Common myeloid progenitor, CD34-positive (primary cell): ENCODE measurements around the gene LRP11.
"Not testable (repeated sequence)": the region's sequence is repeated elsewhere in the genome, so short reads cannot be mapped to it uniquely, and the experiment has no call there.

Experiments
- CTCF ChIA-PET: fragments of 350-600 bp; sonication (Branson Sonifier 250); formaldehyde crosslinking; loops from one replicate; lab custom pipeline; 2021; ENCODE audit warnings: antibody characterized with exemption; lab: Charles Lee
- POLR2A ChIA-PET: fragments of 350-600 bp; sonication (Branson Sonifier 250); formaldehyde crosslinking; loops from one replicate; lab custom pipeline; 2021; ENCODE audit warnings: antibody characterized with exemption; lab: Charles Lee
- DNase-seq, 3 donors: peaks; one replicate each; pipeline versions ENCODE4 v3.0.0 to v3.0.0-alpha.2; 2013
- H3K27ac ChIP-seq, 2 experiments: 1 replicate in 1 of 2; 2 replicates in 1 of 2; pipeline ENCODE4 v1.7.0; 2013; ENCODE audit warnings: inconsistent platforms in 2 of 2, low read length in 2 of 2, mild to moderate bottlenecking in 2 of 2, low read depth in 1 of 2, moderate library complexity in 1 of 2; ENCODE audit not compliant: severe bottlenecking in 2 of 2, insufficient read depth in 1 of 2, poor library complexity in 1 of 2
- H3K27me3 ChIP-seq, 5 experiments: replicated peaks in 2 of 5; 1 replicate in 3 of 5; 2 replicates in 2 of 5; pipeline versions ENCODE4 v1.6.1 to v1.7.0; 2013; ENCODE audit warnings: low read length in 4 of 5, mild to moderate bottlenecking in 2 of 5, moderate library complexity in 2 of 5, inconsistent platforms in 1 of 5; ENCODE audit not compliant: insufficient read depth in 5 of 5, control insufficient read depth in 4 of 5
- H3K36me3 ChIP-seq, 4 experiments: 1 replicate in 2 of 4; 2 replicates in 2 of 4; pipeline versions ENCODE4 v1.6.1 to v1.7.0; 2013; ENCODE audit warnings: low read length in 3 of 4, control low read depth in 1 of 4, mild to moderate bottlenecking in 1 of 4; ENCODE audit not compliant: control insufficient read depth in 4 of 4, insufficient read depth in 4 of 4
- H3K4me1 ChIP-seq, 4 experiments: 1 replicate in 3 of 4; 2 replicates in 1 of 4; pipeline versions ENCODE4 v1.6.1 to v1.7.1; 2013; ENCODE audit warnings: low read length in 3 of 4, mild to moderate bottlenecking in 3 of 4, control low read depth in 1 of 4, inconsistent platforms in 1 of 4, moderate library complexity in 1 of 4; ENCODE audit not compliant: control insufficient read depth in 4 of 4, insufficient read depth in 4 of 4; ENCODE audit errors: control extremely low read depth in 1 of 4
- H3K4me3 ChIP-seq, 7 experiments: 1 replicate in 4 of 7; 2 replicates in 3 of 7; pipeline versions ENCODE4 v1.5.1 to v1.7.0; 2013; ENCODE audit warnings: mild to moderate bottlenecking in 7 of 7, low read length in 6 of 7, moderate library complexity in 6 of 7, inconsistent platforms in 2 of 7, low read depth in 2 of 7, control low read depth in 1 of 7; ENCODE audit not compliant: insufficient read depth in 4 of 7, control insufficient read depth in 1 of 7; ENCODE audit errors: extremely low read depth in 1 of 7
- H3K9me3 ChIP-seq, 5 experiments: 1 replicate in 4 of 5; 2 replicates in 1 of 5; pipeline versions ENCODE4 v1.6.1 to v1.7.1; 2013; ENCODE audit warnings: low read length in 4 of 5, mild to moderate bottlenecking in 2 of 5, inconsistent platforms in 1 of 5, low read depth in 1 of 5, moderate library complexity in 1 of 5; ENCODE audit not compliant: control insufficient read depth in 4 of 5, insufficient read depth in 2 of 5; ENCODE audit errors: control extremely low read depth in 1 of 5
- WGBS: methylation state at CpG from one replicate; pipeline ENCODE4 v1.1.5; 2013; ENCODE audit not compliant: insufficient coverage; 5-methylcytosine and 5-hydroxymethylcytosine counted together

Gene LRP11

GRCh38 chr6:149862424-149862738, 1.8 kb downstream of the LRP11 start:
- H3K36me3 ChIP-seq, POLR2A ChIA-PET, H3K27me3 ChIP-seq, DNase-seq, H3K27ac ChIP-seq, H3K9me3 ChIP-seq: not testable (repeated sequence)
- peak overlapping the region in 1 of 7 experiments; percentile 75 for H3K4me3 ChIP-seq
- H3K4me1 ChIP-seq = peaks cover 3 to 27% (median 18%) of the 10 kb centered on the region in 4 experiments
- CTCF ChIA-PET = interaction anchor here (1.2 to 1.6 kb wide), 5 partner anchors 14 to 144 kb away, joined by 3 to 5 read pairs (median 4); partner anchors contain the start of gene LATS1
- WGBS = 100% methylated on average over 1 of the region's 12 CpGs

GRCh38 chr6:149861603-149862423, 2.3 kb downstream of the LRP11 start:
- peaks cover 3 to 27% (median 18%) of the 10 kb centered on the region in 4 experiments for H3K4me1 ChIP-seq
- H3K9me3 ChIP-seq = no peaks in the 10 kb centered on the region
- H3K27me3 ChIP-seq = peaks cover 0 to 9% (median 8%) of the 10 kb centered on the region in 5 experiments
- WGBS = 85% methylated on average over 10 of the region's 14 CpGs
- H3K27ac ChIP-seq = no peak overlapping the region
- no peak overlapping the region for H3K4me3 ChIP-seq
- POLR2A ChIA-PET = no interaction called here
- CTCF ChIA-PET = interaction anchor here (1.2 to 1.6 kb wide), 6 partner anchors 14 to 144 kb away, joined by 3 to 5 read pairs (median 4); partner anchors contain the start of gene LATS1
- H3K36me3 ChIP-seq = no peaks in the 10 kb centered on the region
- no peak for DNase-seq

GRCh38 chr6:149860834-149861602, 3.1 kb downstream of the LRP11 start:
- H3K4me3 ChIP-seq = no peak overlapping the region
- POLR2A ChIA-PET = no interaction called here
- no peaks in the 10 kb centered on the region for H3K36me3 ChIP-seq
- peaks cover 3 to 27% (median 18%) of the 10 kb centered on the region in 4 experiments for H3K4me1 ChIP-seq
- H3K9me3 ChIP-seq = no peaks in the 10 kb centered on the region
- CTCF ChIA-PET = interaction anchor here (1.2 to 1.6 kb wide), 6 partner anchors 13 to 143 kb away, joined by 3 to 5 read pairs (median 4); partner anchors contain the start of gene LATS1
- 97% methylated on average over 12 of the region's 14 CpGs for WGBS
- no peak for DNase-seq
- peaks cover 0 to 13% (median 9%) of the 10 kb centered on the region in 5 experiments for H3K27me3 ChIP-seq
- no peak overlapping the region for H3K27ac ChIP-seq

GRCh38 chr6:149860513-149860833, 3.7 kb downstream of the LRP11 start:
- Histone ChIP-seq H3K4me3 (no peak overlapping the region), H3K27me3 (peaks cover 0 to 17% (median 11%) of the 10 kb centered on the region in 5 experiments), H3K9me3 (no peaks in the 10 kb centered on the region), H3K36me3 (no peaks in the 10 kb centered on the region), H3K27ac (no peak overlapping the region), H3K4me1 (peaks cover 3 to 27% (median 18%) of the 10 kb centered on the region in 4 experiments)
- no peak for DNase-seq
- ChIA-PET CTCF (no interaction called here), POLR2A (no interaction called here)
- WGBS = 98% methylated on average over 5 of the region's 5 CpGs

DNA sequence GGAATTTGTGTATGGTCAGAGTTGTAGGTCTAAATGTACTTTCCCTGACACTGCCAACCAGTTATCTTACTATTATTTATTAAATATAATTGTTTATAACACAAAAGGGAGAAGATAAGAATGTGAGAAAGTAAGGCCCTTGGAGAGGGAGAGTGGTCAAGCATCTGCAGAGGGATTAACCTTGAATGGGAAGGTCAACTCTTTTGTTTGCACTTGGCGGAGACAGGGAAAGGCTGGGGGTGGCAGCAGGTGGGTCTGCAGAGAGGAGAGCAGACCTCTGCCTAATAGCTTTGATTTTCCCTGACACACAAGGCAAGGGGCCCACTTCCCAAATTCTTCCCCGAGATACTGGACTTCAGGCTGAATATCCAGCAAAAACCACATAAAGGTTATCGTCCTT, 4.2 kb downstream of the LRP11 start:
- no peaks in the 10 kb centered on the region for H3K9me3 ChIP-seq
- H3K27ac ChIP-seq = no peak overlapping the region
- peaks cover 0 to 22% (median 12%) of the 10 kb centered on the region in 5 experiments for H3K27me3 ChIP-seq
- ChIA-PET POLR2A (no interaction called here), CTCF (no interaction called here)
- no peak overlapping the region for H3K4me3 ChIP-seq
- no peak for DNase-seq
- H3K4me1 ChIP-seq = peaks cover 3 to 24% (median 18%) of the 10 kb centered on the region in 4 experiments
- 97% methylated on average over 3 of the region's 3 CpGs for WGBS
- H3K36me3 ChIP-seq = no peaks in the 10 kb centered on the region

DNA sequence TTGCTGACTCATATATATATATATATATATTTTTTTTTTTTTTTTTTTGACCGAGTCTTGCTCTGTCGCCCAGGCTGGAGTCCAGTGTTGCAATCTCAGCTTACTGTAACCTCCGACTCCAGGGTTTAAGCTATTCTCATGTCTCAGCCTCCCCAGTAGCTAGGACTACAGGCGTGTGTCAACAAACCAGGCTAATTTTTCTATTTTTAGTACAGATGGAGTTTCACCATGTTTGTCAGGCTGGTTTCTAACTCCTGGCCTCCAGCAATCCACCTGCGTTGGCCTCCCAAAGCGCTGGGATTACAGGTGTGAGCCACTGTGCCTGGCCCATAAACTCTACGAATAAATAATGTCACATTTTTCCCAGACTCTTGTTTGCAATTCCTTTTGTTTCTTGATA, 4.8 kb downstream of the LRP11 start:
- ChIA-PET POLR2A (no interaction called here), CTCF (interaction anchor here (1.4 kb wide), 1 partner anchor 17 kb away, joined by 4 read pairs; no protein-coding TSS in a partner anchor)
- DNase-seq = no peak
- Histone ChIP-seq H3K9me3 (no peaks in the 10 kb centered on the region), H3K4me3 (no peak overlapping the region), H3K27me3 (peaks cover 0 to 27% (median 12%) of the 10 kb centered on the region in 5 experiments), H3K27ac (no peak overlapping the region), H3K4me1 (peaks cover 3 to 19% (median 12%) of the 10 kb centered on the region in 4 experiments), H3K36me3 (no peaks in the 10 kb centered on the region)
- 100% methylated on average over 4 of the region's 7 CpGs for WGBS
